ENCODE data around the gene SIRT2.
A peak's percentile ranks its signal among the peaks of the same experiment; 100 is the strongest.

The SIRT2 gene

GRCh38 chr19:38851622-38852230, 47.7 kb downstream of the SIRT2 start (continued):
- TF ChIP-seq ZNF175 (tag by site-specific recombination; IDR thresholded peaks at IDR 0.05) (no peak), ZNF202 (tag by site-specific recombination; IDR thresholded peaks at IDR 0.05; ENCODE audit: borderline replicate concordance) (no peak), ZNF2 (tag by site-specific recombination; IDR thresholded peaks at IDR 0.05) (peak; percentile 84; the same call in 1 of the 2 replicates), SCRT2 (tag by site-specific recombination; IDR thresholded peaks at IDR 0.05) (no peak; the same call in 1 of the 2 replicates), ZNF623 (tag by site-specific recombination; IDR thresholded peaks at IDR 0.05) (no peak; the same call in 1 of the 2 replicates), ZNF221 (tag by site-specific recombination; IDR thresholded peaks at IDR 0.05; ENCODE audit: borderline replicate concordance) (no peak), TCF7L2 (IDR thresholded peaks at IDR 0.05; ENCODE audit: borderline replicate concordance, low read depth, low read length) (no peak), AEBP2 (tag by site-specific recombination; IDR thresholded peaks at IDR 0.05; ENCODE audit: borderline replicate concordance) (no peak), ZNF398 (tag by site-specific recombination; IDR thresholded peaks at IDR 0.05) (peak; percentile 90), ZNF843 (tag by site-specific recombination; IDR thresholded peaks at IDR 0.05) (no peak; the same call in 1 of the 2 replicates), ZNF280D (tag by site-specific recombination; IDR thresholded peaks at IDR 0.05) (peak; percentile 99), ZNF132 (tag by site-specific recombination; IDR thresholded peaks at IDR 0.05; ENCODE audit: borderline replicate concordance) (no peak), HIC1 (tag by site-specific recombination; IDR thresholded peaks at IDR 0.05) (no peak), PATZ1 (tag by site-specific recombination; IDR thresholded peaks at IDR 0.05) (peak; percentile 97), ZNF514 (tag by site-specific recombination; IDR thresholded peaks at IDR 0.05) (no peak), CTCF (tag by site-specific recombination; IDR thresholded peaks at IDR 0.05) (no peak), ZNF169 (tag by site-specific recombination; IDR thresholded peaks at IDR 0.05) (0 out of 2 replicates have a peak, but pooled peaks have one; percentile 9), ZSCAN23 (tag by site-specific recombination; IDR thresholded peaks at IDR 0.05) (no peak), REST (tag by site-specific recombination; IDR thresholded peaks at IDR 0.05) (peak; percentile 98), ZNF501 (tag by site-specific recombination; IDR thresholded peaks at IDR 0.05) (peak; percentile 94), KLF7 (tag by site-specific recombination; IDR thresholded peaks at IDR 0.05; ENCODE audit: borderline replicate concordance) (peak; percentile 96), ZNF580 (tag by site-specific recombination; IDR thresholded peaks at IDR 0.05) (peak; percentile 81; the same call in 1 of the 2 replicates)
